A549 (cell line): Measurements from ENCODE around the gene ATP2A3. TPM values are rescaled to one million over a fixed set of nuclear protein-coding genes. Genes with fewer than 3 reads are reported as not detected.
A peak's percentile ranks its signal among the peaks of the same experiment; 100 is the strongest.

Experiments
- ATAC-seq, 2 experiments: fragments of 200-7000 bp in 1 of 2; fragments of >200 bp in 1 of 2; cut with Nextera tagmentation in 1 of 2; cut with Tn5 transposase in 1 of 2; 3 replicates each; pipeline versions ENCODE4 v1.8.0 to v1.9.1; 2018 to 2020; ENCODE audit warnings: mild to moderate bottlenecking in 1 of 2, moderate library complexity in 1 of 2
- CTCF ChIA-PET: fragments of 300-600 bp; sonication (Branson Sonifier 250); formaldehyde crosslinking; extraction: SDS; loops from one replicate; lab custom pipeline; 2021; ENCODE audit warnings: antibody characterized with exemption, inconsistent platforms; lab: Yijun Ruan, JAX
- POLR2A ChIA-PET: fragments of 350-600 bp; formaldehyde crosslinking; extraction: SDS; loops from one replicate; lab custom pipeline; 2021; ENCODE audit warnings: antibody characterized with exemption, inconsistent platforms; lab: Yijun Ruan, JAX
- DNase-seq, 2 experiments: peaks; one replicate each; pipeline versions ENCODE4 v3.0.0 to v3.0.0-alpha.2; 2011 to 2016; ENCODE audit warnings: low read depth in 1 of 2, low spot score in 1 of 2
- FAIRE-seq: peaks from 2 replicates; lab custom pipeline; 2011; peaks lifted over from hg19 to GRCh38; lab: Jason Lieb, UNC
- H3K27ac ChIP-seq, 2 experiments: fragments of >200 bp; sonication (Bioruptor Twin); formaldehyde crosslinking; 3 replicates each; pipeline ENCODE4 v1.5.1; 2016 to 2017
- H3K4me1 ChIP-seq: fragments of >200 bp; sonication (Bioruptor Twin); formaldehyde crosslinking; 3 replicates; pipeline ENCODE4 v1.6.1; 2016
- H3K4me2 ChIP-seq: fragments of >200 bp; sonication (Bioruptor Twin); formaldehyde crosslinking; 3 replicates; pipeline ENCODE4 v1.6.1; 2016
- H3K4me3 ChIP-seq: fragments of >200 bp; sonication (Bioruptor Twin); formaldehyde crosslinking; 3 replicates; pipeline ENCODE4 v1.5.1; 2016
- H3K9me3 ChIP-seq: fragments of >200 bp; sonication (Bioruptor Twin); formaldehyde crosslinking; 3 replicates; pipeline ENCODE4 v1.6.1; 2016
- CBX2 ChIP-seq: fragments of 200-600 bp; sonication (generic); IDR thresholded peaks from 2 replicates; pipeline ENCODE4 v1.6.1; 2016; ENCODE audit warnings: low read depth, mild to moderate bottlenecking, borderline replicate concordance
- CTCF ChIP-seq: fragments of >200 bp; sonication (Bioruptor Twin); formaldehyde crosslinking; IDR thresholded peaks from 3 replicates; pipeline ENCODE4 v1.5.1; 2016
- E2F6 ChIP-seq: IDR thresholded peaks from 2 replicates; pipeline ENCODE4 v1.6.1; 2012; ENCODE audit warnings: low read depth, borderline replicate concordance
- EHF ChIP-seq: fragments of 250-450 bp; sonication (Bioruptor Pico); IDR thresholded peaks from 2 replicates; pipeline ENCODE4 v1.5.0; 2020; ENCODE audit warnings: mild to moderate bottlenecking
- EHMT2 ChIP-seq: fragments of 200-600 bp; sonication (generic); IDR thresholded peaks from 2 replicates; pipeline ENCODE4 v1.6.1; 2016; ENCODE audit warnings: antibody characterized with exemption, low read depth, mild to moderate bottlenecking, moderate library complexity
- JUN ChIP-seq, 2 experiments: fragments of >200 bp; sonication (Bioruptor Twin); formaldehyde crosslinking; IDR thresholded peaks; 2 replicates in 1 of 2; 3 replicates in 1 of 2; pipeline ENCODE4 v1.6.1; 2016 to 2017
- JUNB ChIP-seq: fragments of >200 bp; sonication (Bioruptor Twin); formaldehyde crosslinking; IDR thresholded peaks from 2 replicates; pipeline ENCODE4 v1.6.1; 2016
- MYC ChIP-seq: IDR thresholded peaks from 2 replicates; pipeline ENCODE4 v1.6.1; 2012; ENCODE audit warnings: mild to moderate bottlenecking, inconsistent platforms, low read length, improper control_type of control experiment, borderline replicate concordance
- NPAS2 ChIP-seq: fragments of 250-450 bp; sonication (Bioruptor Pico); IDR thresholded peaks from 2 replicates; pipeline ENCODE4 v1.8.0; 2022; ENCODE audit warnings: mild to moderate bottlenecking, moderate library complexity, borderline replicate concordance
- RAD21 ChIP-seq, 2 experiments: fragments of >200 bp in 1 of 2; sonication (Bioruptor Twin) in 1 of 2; formaldehyde crosslinking in 1 of 2; IDR thresholded peaks in 1 of 2; conservative IDR thresholded peaks in 1 of 2; 2 replicates in 1 of 2; 3 replicates in 1 of 2; pipeline ENCODE4 v1.6.1; 2012 to 2018; ENCODE audit warnings: inconsistent platforms in 1 of 2
- RFX5 ChIP-seq: fragments of 450-650 bp; IDR thresholded peaks from 2 replicates; pipeline ENCODE4 v1.7.1; 2014; ENCODE audit warnings: antibody characterized with exemption, mild to moderate bottlenecking, moderate library complexity
- SMC3 ChIP-seq: fragments of >200 bp; sonication (Bioruptor Twin); formaldehyde crosslinking; IDR thresholded peaks from 3 replicates; pipeline ENCODE4 v1.6.1; 2018; ENCODE audit warnings: inconsistent platforms
- WGBS: methylation state at CpG from one replicate; pipeline ENCODE4 v1.1.6; 2017; ENCODE audit errors: missing lambda C conversion rate; 5-methylcytosine and 5-hydroxymethylcytosine counted together
- polyA plus RNA-seq, 4 experiments: library from polyadenylated mRNA; depleted of rRNA in 3 of 4; stranded (reverse); fragments of >200 nt; fragmentation: RNase III in 1 of 4; extraction: RNeasy Plus Mini Kit Qiagen cat#74134 plus additional on column Dnase treatment in 1 of 4; gene quantifications; 2 replicates in 3 of 4; 3 replicates in 1 of 4; pipeline ENCODE4 v1.2.3, GENCODE V29; 2011 to 2017
- TF ChIP-seq, protein P1 (sequence below): IDR thresholded peaks from 2 replicates; pipeline ENCODE4 v1.6.1; 2012

Gene ATP2A3
- polyA plus RNA-seq, 2 of the 4 experiments (the other 2 are of a cell fraction) = 3.1 to 5.5 TPM

- ChIA-PET CTCF (interaction anchor here (0.6 to 11.9 kb wide), 9 partner anchors 9 to 273 kb away, joined by 3 to 166 read pairs (median 9); partner anchors contain the start of gene P2RX1), POLR2A (no interaction called here)
- TF ChIP-seq RFX5 = no peak
- TF ChIP-seq, all 56 proteins: peak for 0
- WGBS = 93% methylated on average over 27 of the region's 27 CpGs
- Histone ChIP-seq H3K27ac (no peak overlapping the region), H3K4me2 (no peak overlapping the region), H3K4me1 (peaks cover 14% of the 10 kb centered on the region; the same call in 2 of the 3 replicates), H3K9me3 (no peaks in the 10 kb centered on the region), H3K4me3 (no peak overlapping the region)
- ATAC-seq (no peak), FAIRE-seq (no peak), DNase-seq (no peak)
Measured at GRCh38 chr17:4007346-4008081, 43.3 kb upstream of the ATP2A3 start.

GRCh38 chr17:4006745-4007211 is 42.5 kb upstream of the ATP2A3 start:
- Histone ChIP-seq H3K9me3 (no peaks in the 10 kb centered on the region), H3K27ac (no peak overlapping the region), H3K4me1 (peaks cover 21% of the 10 kb centered on the region), H3K4me2 (no peak overlapping the region), H3K4me3 (no peak overlapping the region)
- FAIRE-seq (no peak), ATAC-seq (no peak), DNase-seq (no peak)
- ChIA-PET POLR2A (no interaction called here), CTCF (interaction anchor here (0.9 to 11.9 kb wide), 10 partner anchors 10 to 272 kb away, joined by 3 to 166 read pairs (median 20); partner anchors contain the start of genes ATP2A3 and P2RX1)
- TF ChIP-seq JUN (IDR thresholded peaks at IDR 0.05) (no peak), CBX2 (no peak)
- 90% methylated on average over 8 of the region's 8 CpGs for WGBS

DNA sequence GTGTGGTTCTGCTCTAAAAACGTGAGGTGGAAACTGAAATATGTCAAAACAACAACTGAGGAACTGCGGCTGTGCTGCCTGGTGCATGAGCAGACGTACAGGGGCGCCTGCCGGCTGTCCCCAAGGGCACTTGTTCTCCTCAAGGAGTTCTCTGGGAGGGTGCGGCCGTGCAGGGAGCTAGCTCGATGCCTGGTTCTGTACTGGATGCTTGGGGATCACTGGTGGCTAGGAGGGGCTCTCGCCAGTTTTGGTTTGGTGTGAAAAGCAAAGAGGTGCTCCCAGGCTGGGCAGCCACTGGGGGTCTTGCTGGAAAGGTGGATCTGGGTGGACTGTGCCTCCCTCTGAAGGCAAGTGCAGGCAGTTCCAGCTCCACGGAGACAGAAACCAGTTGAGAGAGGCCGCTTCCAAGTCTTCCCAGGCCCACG is 41.9 kb upstream of the ATP2A3 start:
- no peak overlapping the region for H3K4me2 ChIP-seq
- TF ChIP-seq JUN (IDR thresholded peaks at IDR 0.05) (0 out of 5 replicates have a peak, but pooled peaks of 1 of the 2 experiments have one; percentile 5), EHMT2 (no peak)
- peaks cover 23% of the 10 kb centered on the region for H3K4me1 ChIP-seq
- ATAC-seq (no peak), DNase-seq (no peak), FAIRE-seq (no peak)
- H3K4me3 ChIP-seq = no peak overlapping the region
- H3K9me3 ChIP-seq = no peaks in the 10 kb centered on the region
- 93% methylated on average over 12 of the region's 12 CpGs for WGBS
- ChIA-PET CTCF (interaction anchor here (0.9 to 11.9 kb wide), 14 partner anchors 10 to 266 kb away, joined by 3 to 166 read pairs (median 9); partner anchors contain the start of genes ATP2A3 and P2RX1), POLR2A (no interaction called here)
- no peak overlapping the region for H3K27ac ChIP-seq

- ChIA-PET POLR2A (no interaction called here), CTCF (interaction anchor here (0.7 to 11.9 kb wide), 31 partner anchors 11 to 274 kb away, joined by 3 to 166 read pairs (median 6); partner anchors contain the start of genes ATP2A3 and P2RX1)
- Histone ChIP-seq H3K4me1 (peaks cover 23% of the 10 kb centered on the region), H3K9me3 (no peaks in the 10 kb centered on the region), H3K4me2 (no peak overlapping the region), H3K4me3 (no peak overlapping the region), H3K27ac (no peak overlapping the region)
- no peak for DNase-seq
- FAIRE-seq = no peak
- no peak for TF ChIP-seq NPAS2 (CRISPR knock-in tag)
- TF ChIP-seq JUN (IDR thresholded peaks at IDR 0.05) = 0 out of 5 replicates have a peak, but pooled peaks of 1 of the 2 experiments have one; percentile 2
- peak in 1 of 2 experiments; percentile 2; a peak in 3 of 6 replicates for ATAC-seq
- WGBS = 94% methylated on average over 22 of the region's 22 CpGs
Measured at GRCh38 chr17:4005296-4006164, 41.3 kb upstream of the ATP2A3 start.

GRCh38 chr17:4004517-4005295 is 40.5 kb upstream of the ATP2A3 start:
- ATAC-seq (peak; percentile 64 to 85; a peak in 5 of 6 replicates), FAIRE-seq (no peak)
- no peak overlapping the region for H3K4me2 ChIP-seq
- no peaks in the 10 kb centered on the region for H3K9me3 ChIP-seq
- no peak overlapping the region for H3K4me3 ChIP-seq
- TF ChIP-seq, protein P1, sequence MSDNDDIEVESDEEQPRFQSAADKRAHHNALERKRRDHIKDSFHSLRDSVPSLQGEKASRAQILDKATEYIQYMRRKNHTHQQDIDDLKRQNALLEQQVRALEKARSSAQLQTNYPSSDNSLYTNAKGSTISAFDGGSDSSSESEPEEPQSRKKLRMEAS = peak; percentile 90
- TF ChIP-seq MYC (peak; percentile 62; the same call in 1 of the 2 replicates), CTCF (peak; percentile 95), SMC3 (peak; percentile 96), EHF (CRISPR knock-in tag) (no peak), RAD21 (conservative IDR thresholded peaks at IDR 0.05 in 1 of 2, IDR thresholded peaks at IDR 0.05 in 1 of 2) (peak; percentile 89), E2F6 (peak; percentile 85), JUNB (no peak)
- TF ChIP-seq, all 56 proteins: peak for 6
- WGBS = 43% methylated on average over 40 of the region's 44 CpGs
- Histone ChIP-seq H3K4me1 (peaks cover 23% of the 10 kb centered on the region), H3K27ac (no peak overlapping the region)
- DNase-seq = peak; percentile 56 to 81
- CTCF ChIA-PET = interaction anchor here (0.7 to 11.9 kb wide), 48 partner anchors 8 to 273 kb away, joined by 3 to 166 read pairs (median 5); partner anchors contain the start of genes ATP2A3 and P2RX1
- POLR2A ChIA-PET = no interaction called here
